OCI-LY7 (cell line): ENCODE measurements around the gene UBA52.

Source experiments
- EZH2phosphoT487 ChIP-seq: fragments of 200-600 bp; sonication (generic); IDR thresholded peaks from 2 replicates; pipeline ENCODE4 v1.6.1; 2018; ENCODE audit warnings: low read depth, borderline replicate concordance, mild to moderate bottlenecking, mixed run types, antibody characterized with exemption, low read length, moderate library complexity, mixed read lengths
- TF ChIP-seq, protein P1 (sequence below): fragments of 200-600 bp; sonication (generic); conservative IDR thresholded peaks from 2 replicates; pipeline ENCODE4 v1.5.1; 2014; ENCODE audit warnings: mild to moderate bottlenecking, antibody characterized with exemption, low read length, moderate library complexity, mixed read lengths

- TF ChIP-seq, protein P1, sequence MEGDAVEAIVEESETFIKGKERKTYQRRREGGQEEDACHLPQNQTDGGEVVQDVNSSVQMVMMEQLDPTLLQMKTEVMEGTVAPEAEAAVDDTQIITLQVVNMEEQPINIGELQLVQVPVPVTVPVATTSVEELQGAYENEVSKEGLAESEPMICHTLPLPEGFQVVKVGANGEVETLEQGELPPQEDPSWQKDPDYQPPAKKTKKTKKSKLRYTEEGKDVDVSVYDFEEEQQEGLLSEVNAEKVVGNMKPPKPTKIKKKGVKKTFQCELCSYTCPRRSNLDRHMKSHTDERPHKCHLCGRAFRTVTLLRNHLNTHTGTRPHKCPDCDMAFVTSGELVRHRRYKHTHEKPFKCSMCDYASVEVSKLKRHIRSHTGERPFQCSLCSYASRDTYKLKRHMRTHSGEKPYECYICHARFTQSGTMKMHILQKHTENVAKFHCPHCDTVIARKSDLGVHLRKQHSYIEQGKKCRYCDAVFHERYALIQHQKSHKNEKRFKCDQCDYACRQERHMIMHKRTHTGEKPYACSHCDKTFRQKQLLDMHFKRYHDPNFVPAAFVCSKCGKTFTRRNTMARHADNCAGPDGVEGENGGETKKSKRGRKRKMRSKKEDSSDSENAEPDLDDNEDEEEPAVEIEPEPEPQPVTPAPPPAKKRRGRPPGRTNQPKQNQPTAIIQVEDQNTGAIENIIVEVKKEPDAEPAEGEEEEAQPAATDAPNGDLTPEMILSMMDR, result no peak
- TF ChIP-seq EZH2phosphoT487, result no peak
These were observed 35.8 kb downstream of the UBA52 start for GRCh38 chr19:18607226-18608101.
